HCT116 (cell line): Measurements from ENCODE around the gene OSBPL1A. TPM values are rescaled to one million over a fixed set of nuclear protein-coding genes. Genes with fewer than 3 reads are reported as not detected.
A peak's percentile ranks its signal among the peaks of the same experiment; 100 is the strongest.

Experiments
- ATAC-seq: fragments of 200-7000 bp; cut with Tn5 transposase; 2 replicates; pipeline ENCODE4 v1.9.1; 2020; ENCODE audit warnings: mild to moderate bottlenecking, moderate library complexity
- BruUV-seq: library from RNA; stranded (reverse); fragments of 400-500 nt; replicated peaks from 2 replicates; lab custom pipeline; 2021; lab: Mats Ljungman, UMichigan
- CTCF ChIA-PET: fragments of 300-600 bp; sonication (Branson Sonifier 250); formaldehyde crosslinking; loops from one replicate; lab custom pipeline; 2021; ENCODE audit warnings: antibody characterized with exemption; lab: Charles Lee
- POLR2A ChIA-PET: fragments of 300-600, 350-600 bp; sonication (Branson Sonifier 250); formaldehyde crosslinking; loops from one replicate; lab custom pipeline; 2021; ENCODE audit warnings: antibody characterized with exemption; lab: Charles Lee
- RAD21 ChIA-PET, 2 experiments: fragments of 300-600 bp; sonication (Branson Sonifier 250); formaldehyde crosslinking; loops; one replicate each; lab custom pipeline; 2023; ENCODE audit warnings: low total read pairs in 2 of 2; ENCODE audit not compliant: uncharacterized antibody in 2 of 2, unreplicated experiment in 2 of 2, low non-redundant PET in 1 of 2; lab: Charles Lee
- DNase-seq: peaks from one replicate; pipeline ENCODE4 v3.0.0-alpha.2; 2010; ENCODE audit warnings: low read depth, low spot score
- H2AFZ ChIP-seq: fragments of 200-600 bp; shearing (Covaris generic), sonication (generic); 2 replicates; pipeline ENCODE4 v1.6.1; 2017; ENCODE audit warnings: low read depth, mixed run types, mixed read lengths, antibody characterized with exemption, low read length; ENCODE audit not compliant: poor library complexity, severe bottlenecking
- H3K27ac ChIP-seq: 2 replicates; pipeline ENCODE4 v1.5.1; 2012; ENCODE audit warnings: low read depth, low read length
- H3K27me3 ChIP-seq: fragments of 200-600 bp; sonication (generic); 2 replicates; pipeline ENCODE4 v1.6.1; 2016; ENCODE audit warnings: mixed run types, low read length, mixed read lengths; ENCODE audit not compliant: insufficient read depth
- H3K36me3 ChIP-seq, 2 experiments: fragments of 200-500 bp in 1 of 2; fragments of 200-600 bp in 1 of 2; sonication (Bioruptor generic) in 1 of 2; sonication (generic) in 1 of 2; 2 replicates each; pipeline versions ENCODE4 v1.5.1 to v1.6.1; 2014 to 2016; ENCODE audit warnings: low read length in 2 of 2, inconsistent platforms in 1 of 2, mixed read lengths in 1 of 2, mixed run types in 1 of 2; ENCODE audit not compliant: insufficient read depth in 2 of 2, control insufficient read depth in 1 of 2
- H3K4me1 ChIP-seq, 2 experiments: fragments of 200-600 bp in 1 of 2; sonication (generic) in 1 of 2; 2 replicates each; pipeline versions ENCODE4 v1.5.1 to v1.6.1; 2012 to 2017; ENCODE audit warnings: low read length in 2 of 2, inconsistent platforms in 1 of 2, mild to moderate bottlenecking in 1 of 2, mixed read lengths in 1 of 2, mixed run types in 1 of 2, moderate library complexity in 1 of 2; ENCODE audit not compliant: insufficient read depth in 2 of 2, control insufficient read depth in 1 of 2
- H3K4me2 ChIP-seq: fragments of 200-600 bp; sonication (generic); 2 replicates; pipeline ENCODE4 v1.6.1; 2017; ENCODE audit warnings: mixed run types, low read length, mixed read lengths
- H3K4me3 ChIP-seq, 2 experiments: fragments of 200-600 bp in 1 of 2; sonication (generic) in 1 of 2; replicated peaks in 1 of 2; 2 replicates each; pipeline ENCODE4 v1.5.1; 2011 to 2016; ENCODE audit warnings: low read length in 2 of 2, control low read depth in 1 of 2, low read depth in 1 of 2, mild to moderate bottlenecking in 1 of 2, mixed read lengths in 1 of 2, mixed run types in 1 of 2
- H3K79me2 ChIP-seq: fragments of 200-600 bp; sonication (generic); 2 replicates; pipeline ENCODE4 v1.6.1; 2017; ENCODE audit warnings: mild to moderate bottlenecking, mixed run types, low read length, moderate library complexity, mixed read lengths; ENCODE audit not compliant: insufficient read depth
- H3K9ac ChIP-seq: fragments of 200-600 bp; sonication (generic); 2 replicates; pipeline ENCODE4 v1.6.1; 2016; ENCODE audit warnings: low read length, mixed read lengths
- H3K9me2 ChIP-seq: fragments of 200-600 bp; sonication (generic), shearing (Covaris generic); 2 replicates; pipeline ENCODE4 v1.6.1; 2017; ENCODE audit warnings: mixed run types, mild to moderate bottlenecking, moderate library complexity; ENCODE audit not compliant: insufficient read depth
- H3K9me3 ChIP-seq, 2 experiments: fragments of 200-500 bp in 1 of 2; fragments of 200-600 bp in 1 of 2; sonication (Bioruptor generic) in 1 of 2; sonication (generic) in 1 of 2; 2 replicates each; pipeline ENCODE4 v1.6.1; 2014 to 2017; ENCODE audit warnings: low read length in 2 of 2, mixed read lengths in 2 of 2, inconsistent platforms in 1 of 2, low read depth in 1 of 2, mild to moderate bottlenecking in 1 of 2, mixed run types in 1 of 2, moderate library complexity in 1 of 2; ENCODE audit not compliant: control insufficient read depth in 1 of 2, insufficient read depth in 1 of 2
- H4K20me1 ChIP-seq: fragments of 200-600 bp; sonication (generic), shearing (Covaris generic); 2 replicates; pipeline ENCODE4 v1.6.1; 2017; ENCODE audit warnings: mixed run types, mild to moderate bottlenecking, moderate library complexity; ENCODE audit not compliant: insufficient read depth
- CEBPB ChIP-seq: IDR thresholded peaks from 2 replicates; pipeline ENCODE4 v1.6.1; 2012; ENCODE audit warnings: low read depth
- ELF1 ChIP-seq: IDR thresholded peaks from 2 replicates; pipeline ENCODE4 v1.6.1; 2012; ENCODE audit warnings: low read depth, borderline replicate concordance
- EZH2phosphoT487 ChIP-seq: fragments of 200-600 bp; IDR thresholded peaks from 2 replicates; pipeline ENCODE4 v1.6.1; 2018; ENCODE audit warnings: antibody characterized with exemption, borderline replicate concordance
- POLR2A ChIP-seq: IDR thresholded peaks from 2 replicates; pipeline ENCODE4 v1.7.0; 2011; ENCODE audit warnings: borderline replicate concordance; ENCODE audit not compliant: insufficient read depth, insufficient read length; ENCODE audit errors: extremely low read depth
- POLR2AphosphoS5 ChIP-seq: IDR thresholded peaks from 2 replicates; pipeline ENCODE4 v1.6.1; 2011; ENCODE audit warnings: mild to moderate bottlenecking, low read depth, low read length, moderate library complexity
- TCF7L2 ChIP-seq: IDR thresholded peaks from 2 replicates; pipeline ENCODE4 v1.7.0; 2011; ENCODE audit warnings: borderline replicate concordance, inconsistent platforms; ENCODE audit not compliant: insufficient read depth, insufficient read length; ENCODE audit errors: extremely low read depth
- intact Hi-C: fragments of 100-400 bp; cut with micrococcal nuclease; formaldehyde crosslinking; loops from 2 replicates; pipeline ENCODE4 v1.10.0; 2022
- total RNA-seq: library from RNA; stranded (reverse); gene quantifications from one replicate; pipeline ENCODE4 v1.2.1, GENCODE V29; 2021; ENCODE audit not compliant: unreplicated experiment
- TF ChIP-seq, protein P1 (sequence below): IDR thresholded peaks from 2 replicates; pipeline ENCODE4 v1.6.1; 2011; ENCODE audit warnings: mild to moderate bottlenecking, low read length, moderate library complexity; ENCODE audit not compliant: insufficient replicate concordance; ENCODE audit errors: extremely low read depth
- TF ChIP-seq, protein P2 (sequence below), 3 experiments: fragments of 200-600 bp in 1 of 3; sonication (generic) in 1 of 3; IDR thresholded peaks in 2 of 3; conservative IDR thresholded peaks in 1 of 3; 2 replicates each; pipeline ENCODE4 v1.5.1; 2012 to 2017; ENCODE audit warnings: low read depth in 2 of 3, low read length in 2 of 3, antibody characterized with exemption in 1 of 3, borderline replicate concordance in 1 of 3, control low read depth in 1 of 3, mild to moderate bottlenecking in 1 of 3, mixed read lengths in 1 of 3, mixed run types in 1 of 3, moderate library complexity in 1 of 3; ENCODE audit not compliant: insufficient read depth in 1 of 3
- TF ChIP-seq, protein P3 (sequence below): IDR thresholded peaks from 2 replicates; pipeline ENCODE4 v1.6.1; 2012; ENCODE audit warnings: low read depth

The OSBPL1A gene
- total RNA-seq, 1 experiment from 2014 or later: 18.9 TPM

DNA sequence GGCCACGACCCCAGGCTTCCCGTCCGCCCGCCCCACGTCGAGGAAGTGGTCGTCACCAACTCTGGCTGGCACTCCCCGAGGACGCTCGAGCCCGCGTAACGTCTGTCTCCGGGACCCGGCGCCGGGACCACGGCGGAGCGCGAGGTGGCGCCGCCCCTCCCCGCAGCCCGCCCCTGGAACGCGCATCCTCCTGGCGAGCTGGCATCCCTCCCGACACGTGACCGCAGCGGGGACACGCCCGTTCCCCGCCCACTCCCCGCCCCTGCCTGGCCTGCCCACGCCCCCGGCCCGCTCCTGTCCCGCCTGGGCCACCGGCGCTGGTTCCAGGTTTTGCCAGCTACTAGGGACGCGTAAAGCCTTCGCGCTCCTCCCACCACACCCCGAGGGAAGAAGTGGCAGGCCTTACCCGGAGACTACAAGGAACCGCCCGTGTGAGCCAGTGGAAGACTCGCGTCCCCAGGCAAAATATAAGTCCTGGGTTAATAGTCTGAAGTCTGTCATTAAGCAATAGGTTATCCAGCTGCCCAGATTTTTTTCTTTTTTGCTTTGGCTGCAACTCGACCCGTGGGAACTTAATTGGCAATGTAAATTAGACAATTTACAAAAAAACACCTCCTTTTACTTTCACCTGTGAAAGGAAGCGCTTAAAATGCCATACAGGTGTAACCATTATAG, at the start of gene OSBPL1A (continued):
- TF ChIP-seq, protein P1, sequence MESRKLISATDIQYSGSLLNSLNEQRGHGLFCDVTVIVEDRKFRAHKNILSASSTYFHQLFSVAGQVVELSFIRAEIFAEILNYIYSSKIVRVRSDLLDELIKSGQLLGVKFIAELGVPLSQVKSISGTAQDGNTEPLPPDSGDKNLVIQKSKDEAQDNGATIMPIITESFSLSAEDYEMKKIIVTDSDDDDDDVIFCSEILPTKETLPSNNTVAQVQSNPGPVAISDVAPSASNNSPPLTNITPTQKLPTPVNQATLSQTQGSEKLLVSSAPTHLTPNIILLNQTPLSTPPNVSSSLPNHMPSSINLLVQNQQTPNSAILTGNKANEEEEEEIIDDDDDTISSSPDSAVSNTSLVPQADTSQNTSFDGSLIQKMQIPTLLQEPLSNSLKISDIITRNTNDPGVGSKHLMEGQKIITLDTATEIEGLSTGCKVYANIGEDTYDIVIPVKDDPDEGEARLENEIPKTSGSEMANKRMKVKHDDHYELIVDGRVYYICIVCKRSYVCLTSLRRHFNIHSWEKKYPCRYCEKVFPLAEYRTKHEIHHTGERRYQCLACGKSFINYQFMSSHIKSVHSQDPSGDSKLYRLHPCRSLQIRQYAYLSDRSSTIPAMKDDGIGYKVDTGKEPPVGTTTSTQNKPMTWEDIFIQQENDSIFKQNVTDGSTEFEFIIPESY: no peak
- TF ChIP-seq ELF1 (no peak), POLR2AphosphoS5 (peak; percentile 70)

DNA sequence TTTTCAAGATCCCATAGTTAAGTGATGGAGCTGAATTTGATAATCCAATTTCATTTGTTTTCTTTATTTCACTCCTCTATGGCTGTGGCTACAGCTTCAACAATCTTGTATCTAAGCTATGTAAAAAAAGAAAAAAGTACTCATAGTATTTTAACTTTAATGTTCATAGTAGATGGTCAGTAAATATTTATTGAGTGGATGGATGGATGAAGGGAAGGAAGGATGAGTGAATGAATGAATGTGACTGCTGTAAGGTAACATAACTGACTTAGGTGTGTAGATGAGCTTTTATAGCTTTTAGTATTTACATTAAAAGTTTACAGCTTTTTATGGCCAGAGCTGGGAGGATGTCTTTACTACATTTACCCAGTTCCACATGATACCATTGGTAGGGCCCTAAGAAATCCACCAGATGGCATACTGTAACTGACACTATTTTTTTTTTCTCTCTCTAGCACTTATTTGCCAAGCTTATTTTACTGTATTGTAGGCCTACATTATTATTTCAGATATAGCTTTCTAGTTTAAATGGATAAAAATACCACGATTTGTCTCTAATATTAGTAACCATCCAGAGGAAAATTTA, 49.4 kb upstream of the OSBPL1A start:
- no peaks in the 10 kb centered on the region for H3K79me2 ChIP-seq
- no TSS peak for BruUV-seq
- ChIA-PET POLR2A (interaction anchor here (1.4 kb wide), 1 partner anchor 12 kb away, joined by 4 read pairs; no protein-coding TSS in a partner anchor), RAD21 (interaction anchor here in 1 of 2 experiments (0.7 kb wide), 1 partner anchor 42 kb away, joined by 3 read pairs; no protein-coding TSS in a partner anchor), CTCF (interaction anchor here (0.8 to 2.3 kb wide), 8 partner anchors 13 to 280 kb away, joined by 3 to 21 read pairs (median 6); partner anchors contain the start of gene HRH4)
- TF ChIP-seq EZH2phosphoT487: no peak
- TF ChIP-seq, protein P2, sequence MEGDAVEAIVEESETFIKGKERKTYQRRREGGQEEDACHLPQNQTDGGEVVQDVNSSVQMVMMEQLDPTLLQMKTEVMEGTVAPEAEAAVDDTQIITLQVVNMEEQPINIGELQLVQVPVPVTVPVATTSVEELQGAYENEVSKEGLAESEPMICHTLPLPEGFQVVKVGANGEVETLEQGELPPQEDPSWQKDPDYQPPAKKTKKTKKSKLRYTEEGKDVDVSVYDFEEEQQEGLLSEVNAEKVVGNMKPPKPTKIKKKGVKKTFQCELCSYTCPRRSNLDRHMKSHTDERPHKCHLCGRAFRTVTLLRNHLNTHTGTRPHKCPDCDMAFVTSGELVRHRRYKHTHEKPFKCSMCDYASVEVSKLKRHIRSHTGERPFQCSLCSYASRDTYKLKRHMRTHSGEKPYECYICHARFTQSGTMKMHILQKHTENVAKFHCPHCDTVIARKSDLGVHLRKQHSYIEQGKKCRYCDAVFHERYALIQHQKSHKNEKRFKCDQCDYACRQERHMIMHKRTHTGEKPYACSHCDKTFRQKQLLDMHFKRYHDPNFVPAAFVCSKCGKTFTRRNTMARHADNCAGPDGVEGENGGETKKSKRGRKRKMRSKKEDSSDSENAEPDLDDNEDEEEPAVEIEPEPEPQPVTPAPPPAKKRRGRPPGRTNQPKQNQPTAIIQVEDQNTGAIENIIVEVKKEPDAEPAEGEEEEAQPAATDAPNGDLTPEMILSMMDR (IDR thresholded peaks at IDR 0.05 in 2 of 3, conservative IDR thresholded peaks at IDR 0.05 in 1 of 3; ENCODE audit: borderline replicate concordance in 1 of 3, insufficient read depth in 1 of 3, low read depth in 2 of 3, low read length in 2 of 3): peak in 2 of 3 experiments; percentile 16 to 33; a peak in 3 of 6 replicates
- TF ChIP-seq POLR2A: no peak
- TF ChIP-seq, protein P3, sequence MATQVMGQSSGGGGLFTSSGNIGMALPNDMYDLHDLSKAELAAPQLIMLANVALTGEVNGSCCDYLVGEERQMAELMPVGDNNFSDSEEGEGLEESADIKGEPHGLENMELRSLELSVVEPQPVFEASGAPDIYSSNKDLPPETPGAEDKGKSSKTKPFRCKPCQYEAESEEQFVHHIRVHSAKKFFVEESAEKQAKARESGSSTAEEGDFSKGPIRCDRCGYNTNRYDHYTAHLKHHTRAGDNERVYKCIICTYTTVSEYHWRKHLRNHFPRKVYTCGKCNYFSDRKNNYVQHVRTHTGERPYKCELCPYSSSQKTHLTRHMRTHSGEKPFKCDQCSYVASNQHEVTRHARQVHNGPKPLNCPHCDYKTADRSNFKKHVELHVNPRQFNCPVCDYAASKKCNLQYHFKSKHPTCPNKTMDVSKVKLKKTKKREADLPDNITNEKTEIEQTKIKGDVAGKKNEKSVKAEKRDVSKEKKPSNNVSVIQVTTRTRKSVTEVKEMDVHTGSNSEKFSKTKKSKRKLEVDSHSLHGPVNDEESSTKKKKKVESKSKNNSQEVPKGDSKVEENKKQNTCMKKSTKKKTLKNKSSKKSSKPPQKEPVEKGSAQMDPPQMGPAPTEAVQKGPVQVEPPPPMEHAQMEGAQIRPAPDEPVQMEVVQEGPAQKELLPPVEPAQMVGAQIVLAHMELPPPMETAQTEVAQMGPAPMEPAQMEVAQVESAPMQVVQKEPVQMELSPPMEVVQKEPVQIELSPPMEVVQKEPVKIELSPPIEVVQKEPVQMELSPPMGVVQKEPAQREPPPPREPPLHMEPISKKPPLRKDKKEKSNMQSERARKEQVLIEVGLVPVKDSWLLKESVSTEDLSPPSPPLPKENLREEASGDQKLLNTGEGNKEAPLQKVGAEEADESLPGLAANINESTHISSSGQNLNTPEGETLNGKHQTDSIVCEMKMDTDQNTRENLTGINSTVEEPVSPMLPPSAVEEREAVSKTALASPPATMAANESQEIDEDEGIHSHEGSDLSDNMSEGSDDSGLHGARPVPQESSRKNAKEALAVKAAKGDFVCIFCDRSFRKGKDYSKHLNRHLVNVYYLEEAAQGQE: no peak
- TF ChIP-seq TCF7L2: no peak
- TF ChIP-seq CEBPB: no peak
- no peak overlapping the region for H3K27ac ChIP-seq
- intact Hi-C loops: no loop called here
- H3K9ac ChIP-seq: no peak overlapping the region
- H3K4me3 ChIP-seq: no peak overlapping the region
- ATAC-seq (peak; percentile 52; the same call in 1 of the 2 replicates), DNase-seq (no peak)
- H3K27me3 ChIP-seq: no peaks in the 10 kb centered on the region
- no peaks in the 10 kb centered on the region for H4K20me1 ChIP-seq
- no peaks in the 10 kb centered on the region for H3K9me2 ChIP-seq
- no peaks in the 10 kb centered on the region for H3K9me3 ChIP-seq
- peaks cover 40 to 66% of the 10 kb centered on the region in 2 experiments for H3K36me3 ChIP-seq
- H3K4me1 ChIP-seq: no peaks in the 10 kb centered on the region
- no peak overlapping the region for H2AFZ ChIP-seq
- H3K4me2 ChIP-seq: no peak overlapping the region
